AG04449 (cell line): Measurements from ENCODE around the gene DDX10.

Experiments used
- CTCF ChIA-PET: fragments of 350-600 bp; formaldehyde crosslinking; extraction: SDS; loops from one replicate; lab custom pipeline; 2021; ENCODE audit warnings: antibody characterized with exemption; lab: Yijun Ruan, JAX
- POLR2A ChIA-PET: fragments of 400-600, 350-600 bp; formaldehyde crosslinking; extraction: SDS; loops from one replicate; lab custom pipeline; 2020; ENCODE audit warnings: antibody characterized with exemption, inconsistent platforms; lab: Yijun Ruan, JAX
- DNase-seq: peaks from one replicate; pipeline ENCODE4 v3.0.0-alpha.2; 2010; ENCODE audit warnings: low read depth, low spot score
- H3K4me3 ChIP-seq: 2 replicates; pipeline ENCODE4 v1.5.1; 2011; ENCODE audit warnings: low read depth, mild to moderate bottlenecking, control low read depth, low read length
- TF ChIP-seq, protein P1 (sequence below): IDR thresholded peaks from one replicate; pipeline ENCODE4 v1.5.1; 2011; ENCODE audit warnings: mild to moderate bottlenecking, moderate library complexity, low read length, control low read depth, inconsistent platforms; ENCODE audit not compliant: insufficient read depth; ENCODE audit errors: missing control alignments

Gene DDX10

DNA sequence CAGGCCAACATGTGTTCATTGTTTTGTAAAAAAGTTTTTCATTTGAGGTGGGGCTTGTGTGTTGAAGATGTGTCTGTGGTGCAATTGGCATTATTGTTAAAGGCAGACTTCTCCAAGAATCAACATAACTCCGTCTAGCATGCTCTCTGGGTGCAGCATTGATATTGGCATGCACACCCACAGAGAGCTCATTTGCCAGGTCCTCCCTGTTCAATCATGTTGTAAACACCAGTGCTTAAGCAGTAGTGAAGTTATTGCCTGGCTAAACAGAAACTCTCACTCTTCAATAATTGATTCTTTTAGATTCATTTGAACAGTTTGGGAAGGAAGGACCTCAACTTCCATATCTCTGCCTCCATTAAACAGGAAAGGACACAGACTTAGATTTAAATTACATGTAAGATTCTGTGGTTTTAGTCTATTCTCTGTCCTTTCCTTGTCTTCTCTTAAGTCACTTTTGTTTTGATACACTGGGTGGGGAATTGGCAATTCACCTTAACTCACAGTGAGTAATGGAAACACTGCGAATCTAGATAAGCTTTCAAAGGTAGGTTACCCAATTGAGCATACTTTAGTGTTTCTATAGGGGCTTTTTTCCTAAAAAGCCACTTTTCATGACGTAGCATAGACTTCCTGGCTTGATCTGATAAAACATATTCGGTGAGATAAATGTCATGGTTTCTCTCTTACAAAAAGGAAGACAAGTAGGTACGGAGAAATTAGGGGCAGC is 40.5 kb upstream of the DDX10 start:
- no peak overlapping the region for H3K4me3 ChIP-seq
- POLR2A ChIA-PET, result no interaction called here
- CTCF ChIA-PET, result no interaction called here
- no peak for DNase-seq
- TF ChIP-seq, protein P1, sequence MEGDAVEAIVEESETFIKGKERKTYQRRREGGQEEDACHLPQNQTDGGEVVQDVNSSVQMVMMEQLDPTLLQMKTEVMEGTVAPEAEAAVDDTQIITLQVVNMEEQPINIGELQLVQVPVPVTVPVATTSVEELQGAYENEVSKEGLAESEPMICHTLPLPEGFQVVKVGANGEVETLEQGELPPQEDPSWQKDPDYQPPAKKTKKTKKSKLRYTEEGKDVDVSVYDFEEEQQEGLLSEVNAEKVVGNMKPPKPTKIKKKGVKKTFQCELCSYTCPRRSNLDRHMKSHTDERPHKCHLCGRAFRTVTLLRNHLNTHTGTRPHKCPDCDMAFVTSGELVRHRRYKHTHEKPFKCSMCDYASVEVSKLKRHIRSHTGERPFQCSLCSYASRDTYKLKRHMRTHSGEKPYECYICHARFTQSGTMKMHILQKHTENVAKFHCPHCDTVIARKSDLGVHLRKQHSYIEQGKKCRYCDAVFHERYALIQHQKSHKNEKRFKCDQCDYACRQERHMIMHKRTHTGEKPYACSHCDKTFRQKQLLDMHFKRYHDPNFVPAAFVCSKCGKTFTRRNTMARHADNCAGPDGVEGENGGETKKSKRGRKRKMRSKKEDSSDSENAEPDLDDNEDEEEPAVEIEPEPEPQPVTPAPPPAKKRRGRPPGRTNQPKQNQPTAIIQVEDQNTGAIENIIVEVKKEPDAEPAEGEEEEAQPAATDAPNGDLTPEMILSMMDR, result no peak

DNA sequence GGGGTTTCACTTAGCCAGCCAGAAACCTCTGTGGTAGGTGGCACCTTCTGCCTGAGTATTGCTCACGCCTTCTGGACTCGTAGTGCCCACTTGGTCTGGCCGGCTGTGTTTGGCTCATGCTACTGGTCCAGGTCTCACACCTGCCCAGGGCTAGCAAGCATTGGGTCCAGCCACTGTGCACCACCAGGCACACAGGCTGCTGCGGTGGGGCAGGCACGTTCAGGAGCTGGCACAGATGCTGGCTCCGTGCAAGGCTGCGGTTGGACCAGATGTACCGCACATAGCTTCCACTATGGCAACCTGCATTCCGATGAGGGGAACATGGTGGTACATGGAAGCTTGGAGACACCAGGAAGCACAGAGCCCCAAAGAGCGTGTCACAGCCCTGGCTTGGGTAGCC is 36.5 kb upstream of the DDX10 start:
- CTCF ChIA-PET, result no interaction called here
- no peak for DNase-seq
- no peak overlapping the region for H3K4me3 ChIP-seq
- POLR2A ChIA-PET, result no interaction called here
- TF ChIP-seq, protein P1, result no peak

DNA sequence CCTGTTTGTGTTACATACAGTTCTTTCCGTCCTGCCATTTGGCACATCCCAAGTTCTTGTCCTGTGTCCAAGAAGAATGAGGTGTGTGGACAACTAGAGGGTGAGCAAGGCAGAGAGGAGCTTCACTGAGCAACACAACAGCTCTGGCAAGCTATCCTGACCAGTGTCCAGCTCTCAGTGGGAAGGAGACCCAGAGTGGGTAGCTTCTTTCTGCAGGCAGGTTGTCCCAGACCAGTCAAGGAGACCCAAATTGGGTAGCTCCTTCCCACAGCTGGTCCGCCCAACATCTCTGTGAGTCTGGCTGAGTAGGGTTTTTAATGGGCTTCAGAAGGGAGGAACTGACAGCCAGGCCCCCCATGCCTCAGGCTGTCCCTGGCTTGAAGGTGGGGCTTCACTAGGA is 36.1 kb upstream of the DDX10 start:
- POLR2A ChIA-PET, result no interaction called here
- CTCF ChIA-PET, result no interaction called here
- TF ChIP-seq, protein P1, result no peak
- no peak overlapping the region for H3K4me3 ChIP-seq
- no peak for DNase-seq

DNA sequence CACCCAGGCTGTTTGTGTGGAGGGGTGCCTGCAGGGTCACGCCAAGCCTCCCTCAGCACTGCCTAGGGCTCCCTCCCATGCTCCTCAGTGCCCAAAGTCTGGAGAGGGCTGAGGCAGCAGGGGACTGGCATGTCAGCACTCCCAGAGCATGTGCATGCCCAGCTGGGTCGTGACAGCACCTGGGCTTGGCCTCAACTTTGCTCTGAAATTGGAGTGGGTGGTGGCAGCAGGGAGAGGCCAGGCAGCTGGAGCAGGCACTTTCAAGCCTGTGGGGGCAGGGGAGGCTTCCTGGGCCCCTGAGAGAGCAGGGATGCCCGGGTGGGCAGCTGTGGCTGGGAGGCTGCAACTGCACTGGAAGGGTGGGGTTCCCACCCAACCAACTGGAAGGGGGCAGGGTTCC is 35.6 kb upstream of the DDX10 start:
- no peak overlapping the region for H3K4me3 ChIP-seq
- no peak for DNase-seq
- TF ChIP-seq, protein P1, result no peak
- CTCF ChIA-PET, result no interaction called here
- POLR2A ChIA-PET, result no interaction called here

DNA sequence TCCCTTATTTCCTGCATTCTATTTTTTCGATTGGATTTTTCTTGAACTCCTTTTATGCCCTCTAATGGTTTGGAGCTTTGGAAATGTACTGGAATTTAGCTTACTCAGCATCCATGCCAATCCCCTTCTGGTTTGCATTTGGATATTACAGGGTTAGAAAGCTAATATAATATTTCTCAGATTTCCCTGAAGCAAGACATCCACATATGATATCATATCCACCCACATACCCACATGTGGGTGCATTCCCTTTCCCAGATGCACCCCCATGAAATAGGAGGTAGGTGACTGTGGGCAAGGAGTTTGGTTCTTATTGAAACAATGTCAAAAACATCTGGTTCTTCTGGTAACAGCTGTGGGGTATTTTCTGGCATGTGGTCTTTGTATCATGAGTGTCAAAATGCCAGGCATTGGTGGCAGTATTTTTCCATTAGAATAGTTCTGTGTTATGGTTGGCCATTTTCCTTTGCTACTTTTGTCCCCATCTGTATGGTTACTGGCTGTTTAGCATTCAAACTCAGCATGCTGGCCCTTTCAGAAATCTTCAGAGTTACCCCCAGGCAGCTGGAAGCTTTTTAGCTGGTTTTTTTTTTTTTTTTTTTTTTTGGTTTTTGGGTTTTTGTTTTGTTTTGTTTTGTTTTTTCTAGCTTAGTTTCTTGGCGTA is 32.7 kb upstream of the DDX10 start:
- CTCF ChIA-PET, result interaction anchor here (1.3 to 1.7 kb wide), 2 partner anchors 12 to 17 kb away, joined by 4 to 6 read pairs; no protein-coding TSS in a partner anchor
- POLR2A ChIA-PET, result no interaction called here
- TF ChIP-seq, protein P1, result no peak
- no peak for DNase-seq
- no peak overlapping the region for H3K4me3 ChIP-seq

DNA sequence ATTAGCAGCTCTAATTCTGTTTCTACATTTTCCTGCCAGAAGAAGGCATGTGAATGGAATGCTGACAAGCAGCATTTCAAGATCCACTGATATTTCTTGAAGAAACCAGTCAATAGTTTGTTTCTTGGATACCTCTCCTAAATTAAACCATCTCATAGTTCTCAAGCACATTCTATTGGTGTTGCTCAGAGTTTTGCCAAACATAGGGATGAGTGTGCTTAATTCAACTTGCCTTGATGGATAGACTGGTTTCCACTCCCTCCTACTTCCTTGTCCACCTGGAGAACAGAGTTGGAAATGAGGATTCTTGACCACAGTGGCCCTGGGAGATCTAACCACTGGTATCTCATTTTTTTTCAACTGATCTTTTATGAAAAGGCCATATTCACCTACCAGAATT is 29.8 kb upstream of the DDX10 start:
- POLR2A ChIA-PET, result no interaction called here
- CTCF ChIA-PET, result interaction anchor here (2.4 kb wide), 1 partner anchor 12 kb away, joined by 8 read pairs; no protein-coding TSS in a partner anchor
- TF ChIP-seq, protein P1, result no peak
- DNase-seq, result no peak
- H3K4me3 ChIP-seq, result no peak overlapping the region
